Adrenal gland (tissue), 12 donors: ENCODE data around the gene CTAGE1. TPM values are rescaled to one million over a fixed set of nuclear protein-coding genes. Genes with fewer than 3 reads are reported as not detected.
A peak's percentile ranks its signal among the peaks of the same experiment; 100 is the strongest.

Experiments used
- DNase-seq, 7 donors: peaks; one replicate each; pipeline ENCODE4 v3.0.0-alpha.2; 2019 to 2020
- H3K27ac ChIP-seq, 5 donors: fragments of 200-600 bp; sonication (generic) in 4 of 5; 1 replicate in 3 of 5; 2 replicates in 2 of 5; pipeline versions ENCODE4 v1.5.1 to v1.8.0; 2016 to 2020; ENCODE audit warnings: mild to moderate bottlenecking in 1 of 5
- H3K27me3 ChIP-seq: fragments of 200-600 bp; 2 replicates; pipeline ENCODE4 v1.8.0; 2021
- H3K36me3 ChIP-seq, 2 donors: fragments of 200-600 bp; replicated peaks in 1 of 2; 1 replicate in 1 of 2; 2 replicates in 1 of 2; pipeline versions ENCODE4 v1.5.1 to v1.8.0; 2018 to 2022
- H3K4me1 ChIP-seq, 2 donors: fragments of 200-600 bp; replicated peaks in 1 of 2; 1 replicate in 1 of 2; 2 replicates in 1 of 2; pipeline versions ENCODE4 v1.5.1 to v1.8.0; 2018 to 2021
- H3K4me3 ChIP-seq, 4 donors: fragments of 200-600 bp; sonication (generic) in 3 of 4; one replicate each; pipeline ENCODE4 v1.5.1; 2016 to 2018
- H3K9me3 ChIP-seq, 3 donors: fragments of 200-600 bp; sonication (generic) in 1 of 3; replicated peaks in 1 of 3; 1 replicate in 2 of 3; 2 replicates in 1 of 3; pipeline versions ENCODE4 v1.5.1 to v1.8.0; 2016 to 2021
- POLR2A ChIP-seq, 2 donors: fragments of 450-650 bp; IDR thresholded peaks; one replicate each; pipeline ENCODE4 v1.6.1; 2017; ENCODE audit warnings: antibody characterized with exemption in 2 of 2, mild to moderate bottlenecking in 2 of 2, moderate library complexity in 1 of 2
- WGBS, 4 donors: extraction: QIAGEN DNeasy Blood & Tissue Kit in 2 of 4; methylation state at CpG; one replicate each; pipeline versions ENCODE4 v1.1.5 to v1.1.7; 2013 to 2017; 5-methylcytosine and 5-hydroxymethylcytosine counted together
- intact Hi-C, 2 donors: fragments of 100-400 bp; cut with DNase I; formaldehyde crosslinking; loops; one replicate each; pipeline versions ENCODE4 v1.14.1 to v1.15.0; 2022 to 2023
- polyA plus RNA-seq, 3 donors: library from polyadenylated mRNA; stranded (reverse); fragments of 200-250 nt in 2 of 3; fragments of 350-450 nt in 1 of 3; fragmentation: Illumina TruSeq in 1 of 3; extraction: RNeasy Lipid Tissue Mini Kit (QIAGEN cat#74804) in 1 of 3; gene quantifications; one replicate each; pipeline ENCODE4 v1.2.3, GENCODE V29; 2013 to 2014
- total RNA-seq, 9 donors: library from RNA; depleted of rRNA in 4 of 9; stranded (reverse); fragments of >200 nt in 4 of 9; fragments of 120-200 nt in 1 of 9; fragmentation: NEBNext Ultra II Directional in 1 of 9; extraction: Animal tissue kit (Norgen Biotek cat#: 25700) in 1 of 9; gene quantifications; one replicate each; pipeline versions ENCODE4 v1.1.0 to v1.2.4, GENCODE V29; 2013 to 2023
- TF ChIP-seq, protein P1 (sequence below), 6 experiments: fragments of 450-650 bp in 4 of 6; fragments of 200-600 bp in 2 of 6; sonication (generic) in 1 of 6; IDR thresholded peaks; 1 replicate in 5 of 6; 2 replicates in 1 of 6; pipeline versions ENCODE4 v1.5.1 to v1.8.0; 2016 to 2021; ENCODE audit warnings: antibody characterized with exemption in 6 of 6, mild to moderate bottlenecking in 2 of 6, moderate library complexity in 1 of 6
- donor health status: healthy with polysubstance abuse.
- donor health status: Bipolar disorder and iron deficiency.
- donor health status: DM: yes; HTN: yes; CAD: no.
- donor health status: DM: no; HTN: no; CAD: no.
- donor health status: DM: no; HTN: no; CAD: no.
- donor health status: DM: yes; HTN: yes; CAD: no.

Gene CTAGE1
- total and polyA plus RNA-seq, 12 donors: under 0.01 to 0.14 (median 0.04) TPM; not detected in 9

DNA sequence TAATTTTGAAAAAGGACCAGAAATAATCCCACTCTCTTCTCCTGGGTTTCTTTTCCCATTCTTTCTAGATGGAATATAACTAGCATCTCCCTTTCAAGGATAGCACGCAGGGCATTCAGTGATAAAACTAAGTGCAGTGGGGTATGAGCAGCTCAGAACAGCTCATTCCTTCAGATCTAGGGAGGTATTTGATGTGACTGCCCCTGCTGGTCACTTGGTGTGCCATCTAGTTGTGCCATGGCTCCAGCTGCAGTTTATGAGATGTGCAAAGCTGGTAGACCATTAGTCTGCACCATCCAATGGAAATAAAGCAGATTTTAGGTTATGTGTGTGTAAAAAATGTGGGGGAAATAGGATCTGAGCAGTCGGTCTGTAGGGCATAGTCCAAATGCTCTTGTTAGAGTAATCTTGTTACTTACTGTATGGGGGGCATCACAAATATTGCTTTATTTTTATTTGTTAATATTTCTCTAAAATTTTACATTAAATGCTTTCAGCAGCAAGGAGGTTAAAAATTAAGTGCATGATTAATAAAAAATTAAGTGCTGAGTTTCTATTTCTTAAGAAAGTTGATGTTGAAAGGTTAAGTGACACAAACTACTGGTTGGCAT is 38.9 kb downstream of the CTAGE1 start:
- 44 to 69% (median 58%) methylated on average over 2 of the region's 2 CpGs for WGBS, 4 donors
- TF ChIP-seq POLR2A (IDR thresholded peaks at IDR 0.05): no peak
- TF ChIP-seq, protein P1, sequence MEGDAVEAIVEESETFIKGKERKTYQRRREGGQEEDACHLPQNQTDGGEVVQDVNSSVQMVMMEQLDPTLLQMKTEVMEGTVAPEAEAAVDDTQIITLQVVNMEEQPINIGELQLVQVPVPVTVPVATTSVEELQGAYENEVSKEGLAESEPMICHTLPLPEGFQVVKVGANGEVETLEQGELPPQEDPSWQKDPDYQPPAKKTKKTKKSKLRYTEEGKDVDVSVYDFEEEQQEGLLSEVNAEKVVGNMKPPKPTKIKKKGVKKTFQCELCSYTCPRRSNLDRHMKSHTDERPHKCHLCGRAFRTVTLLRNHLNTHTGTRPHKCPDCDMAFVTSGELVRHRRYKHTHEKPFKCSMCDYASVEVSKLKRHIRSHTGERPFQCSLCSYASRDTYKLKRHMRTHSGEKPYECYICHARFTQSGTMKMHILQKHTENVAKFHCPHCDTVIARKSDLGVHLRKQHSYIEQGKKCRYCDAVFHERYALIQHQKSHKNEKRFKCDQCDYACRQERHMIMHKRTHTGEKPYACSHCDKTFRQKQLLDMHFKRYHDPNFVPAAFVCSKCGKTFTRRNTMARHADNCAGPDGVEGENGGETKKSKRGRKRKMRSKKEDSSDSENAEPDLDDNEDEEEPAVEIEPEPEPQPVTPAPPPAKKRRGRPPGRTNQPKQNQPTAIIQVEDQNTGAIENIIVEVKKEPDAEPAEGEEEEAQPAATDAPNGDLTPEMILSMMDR (IDR thresholded peaks at IDR 0.05): peak; percentile 43 to 72 (median 60)
- peak; percentile 40 to 83 (median 72) for DNase-seq

DNA sequence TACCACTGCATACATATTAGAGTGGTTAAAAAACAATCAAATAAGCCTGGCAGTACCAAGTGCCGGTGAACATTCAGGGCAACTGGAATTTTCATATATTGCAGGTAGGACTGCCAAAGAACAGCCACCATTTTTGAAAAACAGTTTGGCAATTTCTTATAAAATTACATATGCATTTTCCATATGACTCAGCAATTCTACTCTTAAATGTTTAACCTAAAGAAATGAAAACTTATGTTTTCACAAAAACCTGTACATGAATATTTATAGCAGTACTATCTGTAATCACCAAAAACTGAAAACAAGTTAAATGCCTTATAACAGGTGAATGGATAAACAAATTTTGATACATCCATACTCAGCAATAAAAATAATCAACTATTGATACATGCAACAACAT is 39.9 kb downstream of the CTAGE1 start:
- intact Hi-C loops: loop anchor here in 1 of 2 donors (10.0 kb wide), 1 partner anchor 97 kb away; no protein-coding TSS in a partner anchor
- H3K4me3 ChIP-seq: no peak overlapping the region

More for the DNA sequence above, 38.9 kb downstream of the CTAGE1 start:
- no peaks in the 10 kb centered on the region for H3K4me1 ChIP-seq
- intact Hi-C loops: loop anchor here in 1 of 2 donors (10.0 kb wide), 1 partner anchor 96 kb away; no protein-coding TSS in a partner anchor
- H3K9me3 ChIP-seq: no peaks in the 10 kb centered on the region
- no peak overlapping the region for H3K4me3 ChIP-seq
- no peak overlapping the region for H3K27ac ChIP-seq
- no peaks in the 10 kb centered on the region for H3K36me3 ChIP-seq
- no peaks in the 10 kb centered on the region for H3K27me3 ChIP-seq

DNA sequence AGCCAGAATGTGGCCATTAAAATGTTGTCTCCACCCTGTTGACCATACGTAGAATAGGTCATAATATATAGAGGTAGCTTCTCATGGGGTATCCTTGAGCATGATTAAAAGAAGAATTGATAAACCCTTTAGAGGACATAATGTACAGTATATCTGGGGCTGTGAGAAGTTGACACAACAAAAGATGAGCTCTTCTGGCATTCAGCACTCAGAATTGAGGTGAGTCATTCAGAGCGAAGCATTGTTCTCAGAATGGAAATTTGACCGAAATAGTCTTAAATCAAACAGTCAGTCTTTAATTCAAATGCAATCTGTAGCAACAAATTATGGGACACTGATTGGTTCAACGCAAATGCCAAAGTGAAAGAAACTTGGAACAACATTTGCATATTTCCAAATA is 47.3 kb downstream of the CTAGE1 start:
- intact Hi-C loops: loop anchor here in 1 of 2 donors (10.0 kb wide), 1 partner anchor 104 kb away; no protein-coding TSS in a partner anchor
- WGBS, 4 donors: 93 to 96% (median 93%) methylated on average over 4 of the region's 4 CpGs

More for the DNA sequence above, 39.9 kb downstream of the CTAGE1 start:
- Histone ChIP-seq H3K27ac (no peak overlapping the region), H3K9me3 (no peaks in the 10 kb centered on the region), H3K36me3 (no peaks in the 10 kb centered on the region), H3K4me1 (no peaks in the 10 kb centered on the region), H3K27me3 (no peaks in the 10 kb centered on the region)
- DNase-seq: no peak
- TF ChIP-seq, protein P1 (IDR thresholded peaks at IDR 0.05): no peak
- no peak for TF ChIP-seq POLR2A (IDR thresholded peaks at IDR 0.05)
- 88 to 100% (median 97%) methylated on average over 1 of the region's 1 CpG for WGBS, 4 donors

DNA sequence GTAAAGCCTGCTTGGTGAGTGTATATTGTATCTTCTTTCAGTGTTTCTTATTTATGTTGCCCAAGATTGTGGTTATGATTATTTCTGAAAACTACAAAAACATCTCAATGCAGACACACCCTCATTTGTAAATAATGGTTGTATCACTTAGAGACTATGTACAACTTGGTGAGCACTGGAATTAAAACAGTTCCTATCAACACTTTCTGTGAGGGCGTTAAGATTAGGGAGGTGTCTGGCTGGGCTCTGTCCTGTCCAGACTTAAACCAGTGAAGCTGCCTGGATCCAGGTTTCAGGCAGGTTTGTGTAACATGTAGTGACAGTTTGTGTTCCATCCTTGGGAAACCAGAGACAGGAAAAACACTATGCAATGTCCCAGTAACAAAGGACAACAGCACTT is 49.7 kb downstream of the CTAGE1 start:
- no peak for DNase-seq
- TF ChIP-seq, protein P1 (IDR thresholded peaks at IDR 0.05): no peak
- TF ChIP-seq POLR2A (IDR thresholded peaks at IDR 0.05): no peak
- Histone ChIP-seq H3K4me1 (no peaks in the 10 kb centered on the region), H3K9me3 (no peaks in the 10 kb centered on the region), H3K4me3 (no peak overlapping the region), H3K36me3 (no peaks in the 10 kb centered on the region), H3K27me3 (no peaks in the 10 kb centered on the region), H3K27ac (no peak overlapping the region)
- intact Hi-C loops: no loop called here
- WGBS, 4 donors: 89 to 100% (median 94%) methylated on average over 1 of the region's 1 CpG

More for the DNA sequence above, 47.3 kb downstream of the CTAGE1 start:
- TF ChIP-seq, protein P1 (IDR thresholded peaks at IDR 0.05): no peak
- no peak for TF ChIP-seq POLR2A (IDR thresholded peaks at IDR 0.05)
- Histone ChIP-seq H3K4me1 (no peaks in the 10 kb centered on the region), H3K9me3 (no peaks in the 10 kb centered on the region), H3K27me3 (no peaks in the 10 kb centered on the region), H3K4me3 (no peak overlapping the region), H3K36me3 (no peaks in the 10 kb centered on the region), H3K27ac (no peak overlapping the region)
- no peak for DNase-seq
